Measurements from ENCODE around the gene SEMA3E.

DNA sequence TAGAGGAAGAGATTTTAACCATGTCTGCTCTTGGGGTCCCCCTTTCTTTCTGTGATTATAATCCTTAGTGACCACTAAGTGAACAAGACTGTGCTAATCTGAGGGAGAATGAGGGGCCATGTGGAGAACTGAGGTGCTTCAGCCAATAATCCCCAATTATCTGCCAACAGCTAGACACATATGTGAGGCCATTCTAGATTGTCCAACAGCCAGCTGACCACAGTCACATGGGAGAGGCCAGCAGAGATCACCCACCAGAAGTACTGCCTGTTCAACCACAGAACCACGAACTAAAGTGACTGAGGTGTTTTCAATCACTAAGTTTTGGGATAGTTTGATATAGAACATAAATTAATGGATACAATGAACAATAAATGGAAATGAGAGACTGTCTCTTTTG, 74.3 kb downstream of the SEMA3E start:
- TF ChIP-seq, protein P1, sequence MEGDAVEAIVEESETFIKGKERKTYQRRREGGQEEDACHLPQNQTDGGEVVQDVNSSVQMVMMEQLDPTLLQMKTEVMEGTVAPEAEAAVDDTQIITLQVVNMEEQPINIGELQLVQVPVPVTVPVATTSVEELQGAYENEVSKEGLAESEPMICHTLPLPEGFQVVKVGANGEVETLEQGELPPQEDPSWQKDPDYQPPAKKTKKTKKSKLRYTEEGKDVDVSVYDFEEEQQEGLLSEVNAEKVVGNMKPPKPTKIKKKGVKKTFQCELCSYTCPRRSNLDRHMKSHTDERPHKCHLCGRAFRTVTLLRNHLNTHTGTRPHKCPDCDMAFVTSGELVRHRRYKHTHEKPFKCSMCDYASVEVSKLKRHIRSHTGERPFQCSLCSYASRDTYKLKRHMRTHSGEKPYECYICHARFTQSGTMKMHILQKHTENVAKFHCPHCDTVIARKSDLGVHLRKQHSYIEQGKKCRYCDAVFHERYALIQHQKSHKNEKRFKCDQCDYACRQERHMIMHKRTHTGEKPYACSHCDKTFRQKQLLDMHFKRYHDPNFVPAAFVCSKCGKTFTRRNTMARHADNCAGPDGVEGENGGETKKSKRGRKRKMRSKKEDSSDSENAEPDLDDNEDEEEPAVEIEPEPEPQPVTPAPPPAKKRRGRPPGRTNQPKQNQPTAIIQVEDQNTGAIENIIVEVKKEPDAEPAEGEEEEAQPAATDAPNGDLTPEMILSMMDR (IDR thresholded peaks at IDR 0.05; ENCODE audit: insufficient read depth, low read length) = no peak
- no peak for TF ChIP-seq POLR2AphosphoS5 (IDR thresholded peaks at IDR 0.05; ENCODE audit: low read depth)
